HEK293T (cell line): ENCODE data around the gene RANBP9.

Experiments used
- CTCF ChIA-PET: fragments of 350-600 bp; formaldehyde crosslinking; extraction: SDS; loops from one replicate; lab custom pipeline; 2021; ENCODE audit warnings: antibody characterized with exemption, inconsistent platforms; lab: Yijun Ruan, JAX
- POLR2A ChIA-PET: fragments of 350-600 bp; formaldehyde crosslinking; extraction: SDS; loops from one replicate; lab custom pipeline; 2020; ENCODE audit warnings: antibody characterized with exemption, inconsistent platforms; lab: Yijun Ruan, JAX
- DNase-seq: peaks from one replicate; pipeline ENCODE4 v3.0.0; 2012; ENCODE audit warnings: mixed read lengths; ENCODE audit errors: extremely low spot score
- ARNT ChIP-seq: fragments of 450-650 bp; IDR thresholded peaks from 2 replicates; pipeline ENCODE4 v1.6.1; 2017; ENCODE audit warnings: mild to moderate bottlenecking
- BHLHE40 ChIP-seq: fragments of 450-650 bp; IDR thresholded peaks from 2 replicates; pipeline ENCODE4 v1.6.1; 2016; ENCODE audit warnings: mild to moderate bottlenecking, moderate library complexity, borderline replicate concordance
- CTBP1 ChIP-seq: fragments of 450-650 bp; IDR thresholded peaks from 2 replicates; pipeline ENCODE4 v1.6.1; 2016; ENCODE audit warnings: borderline replicate concordance
- ELF4 ChIP-seq: fragments of 450-650 bp; IDR thresholded peaks from 2 replicates; pipeline ENCODE4 v1.6.1; 2017; ENCODE audit warnings: antibody characterized with exemption
- FOXA1 ChIP-seq: fragments of 450-650 bp; IDR thresholded peaks from 2 replicates; pipeline ENCODE4 v1.6.1; 2016; ENCODE audit warnings: mild to moderate bottlenecking
- FOXK2 ChIP-seq: fragments of 450-650 bp; IDR thresholded peaks from 2 replicates; pipeline ENCODE4 v1.6.1; 2016; ENCODE audit warnings: mild to moderate bottlenecking
- FOXM1 ChIP-seq: fragments of 450-650 bp; IDR thresholded peaks from 2 replicates; pipeline ENCODE4 v1.6.1; 2017; ENCODE audit warnings: mild to moderate bottlenecking, borderline replicate concordance
- HDGF ChIP-seq: fragments of 450-650 bp; IDR thresholded peaks from 2 replicates; pipeline ENCODE4 v1.6.1; 2017; ENCODE audit warnings: antibody characterized with exemption, borderline replicate concordance
- L3MBTL2 ChIP-seq: fragments of 450-650 bp; conservative IDR thresholded peaks from 2 replicates; pipeline ENCODE4 v1.6.1; 2016; ENCODE audit warnings: mild to moderate bottlenecking
- LEF1 ChIP-seq: fragments of 450-650 bp; IDR thresholded peaks from 2 replicates; pipeline ENCODE4 v1.6.1; 2017; ENCODE audit warnings: mild to moderate bottlenecking, borderline replicate concordance
- NFRKB ChIP-seq: fragments of 450-650 bp; IDR thresholded peaks from 2 replicates; pipeline ENCODE4 v1.6.1; 2016; ENCODE audit warnings: mild to moderate bottlenecking, moderate library complexity
- PKNOX1 ChIP-seq: fragments of 450-650 bp; IDR thresholded peaks from 2 replicates; pipeline ENCODE4 v1.6.1; 2016
- SP1 ChIP-seq: fragments of 450-650 bp; IDR thresholded peaks from 2 replicates; pipeline ENCODE4 v1.6.1; 2017
- SUZ12 ChIP-seq: fragments of 450-650 bp; IDR thresholded peaks from 2 replicates; pipeline ENCODE4 v1.6.1; 2016; ENCODE audit warnings: mild to moderate bottlenecking
- TARDBP ChIP-seq: fragments of 450-650 bp; IDR thresholded peaks from 2 replicates; pipeline ENCODE4 v1.6.1; 2016
- ZNF384 ChIP-seq: fragments of 450-650 bp; IDR thresholded peaks from 2 replicates; pipeline ENCODE4 v1.6.1; 2016

The RANBP9 gene

GRCh38 chr6:13572951-13573654 is 138.5 kb downstream of the RANBP9 start:
- TF ChIP-seq LEF1 (no peak), FOXK2 (no peak), L3MBTL2 (no peak), CTBP1 (no peak), HDGF (no peak), FOXA1 (no peak), ARNT (no peak), ELF4 (no peak), BHLHE40 (no peak), SUZ12 (no peak), FOXM1 (no peak), TARDBP (no peak), ZNF384 (no peak), NFRKB (no peak), PKNOX1 (no peak), SP1 (no peak)
- CTCF ChIA-PET, result interaction anchor here (1.6 kb wide), 1 partner anchor 9 kb away, joined by 6 read pairs; no protein-coding TSS in a partner anchor
- no peak for DNase-seq
- POLR2A ChIA-PET, result interaction anchor here (1.8 to 3.1 kb wide), 3 partner anchors 11 to 243 kb away, joined by 4 to 28 read pairs (median 8); no protein-coding TSS in a partner anchor

GRCh38 chr6:13572240-13572639 is 139.4 kb downstream of the RANBP9 start:
- CTCF ChIA-PET, result no interaction called here

More at GRCh38 chr6:13572240-13572639, 139.4 kb downstream of the RANBP9 start:
- no peak for TF ChIP-seq NFRKB
- DNase-seq, result no peak
- POLR2A ChIA-PET, result no interaction called here
